MCF 10A (cell line): ENCODE results near the gene GSTA5. TPM values are rescaled to one million over a fixed set of nuclear protein-coding genes. Genes with fewer than 3 reads are reported as not detected.
"Not testable (repeated sequence)": the region's sequence is repeated elsewhere in the genome, so short reads cannot be mapped to it uniquely, and the experiment has no call there.

Experiments
- BruUV-seq: library from RNA; stranded (reverse); fragments of 400-500 nt; replicated peaks from 2 replicates; lab custom pipeline; 2021; lab: Mats Ljungman, UMichigan
- CTCF ChIA-PET: fragments of 300-600 bp; sonication (Branson Sonifier 250); formaldehyde crosslinking; extraction: SDS; loops from one replicate; lab custom pipeline; 2021; ENCODE audit warnings: antibody characterized with exemption, inconsistent platforms; lab: Yijun Ruan, JAX
- POLR2A ChIA-PET: fragments of 300-600, 350-650 bp; sonication (Branson Sonifier 250); formaldehyde crosslinking; extraction: SDS; loops from one replicate; lab custom pipeline; 2020; ENCODE audit warnings: antibody characterized with exemption, inconsistent platforms; lab: Yijun Ruan, JAX
- DNase-seq: peaks from one replicate; pipeline ENCODE4 v3.0.0-alpha.2; 2018; ENCODE audit not compliant: unreplicated experiment
- H3K27ac Mint-ChIP-seq: one replicate; pipeline ENCODE4 v1.8.0; 2022; ENCODE audit warnings: mild to moderate bottlenecking, low read depth, mixed read lengths; ENCODE audit not compliant: unreplicated experiment
- H3K27me3 Mint-ChIP-seq: one replicate; pipeline ENCODE4 v1.8.0; 2022; ENCODE audit warnings: mixed read lengths; ENCODE audit not compliant: insufficient read depth, unreplicated experiment
- H3K36me3 Mint-ChIP-seq: one replicate; pipeline ENCODE4 v1.8.0; 2022; ENCODE audit warnings: mild to moderate bottlenecking, moderate library complexity, mixed read lengths; ENCODE audit not compliant: insufficient read depth, unreplicated experiment
- H3K4me1 Mint-ChIP-seq: one replicate; pipeline ENCODE4 v1.8.0; 2022; ENCODE audit warnings: mixed read lengths; ENCODE audit not compliant: insufficient read depth, unreplicated experiment
- H3K4me3 Mint-ChIP-seq: one replicate; pipeline ENCODE4 v1.8.0; 2022; ENCODE audit warnings: mild to moderate bottlenecking, moderate library complexity, mixed read lengths; ENCODE audit not compliant: unreplicated experiment
- H3K9me3 Mint-ChIP-seq: one replicate; pipeline ENCODE4 v1.8.0; 2022; ENCODE audit warnings: mixed read lengths; ENCODE audit not compliant: unreplicated experiment
- CTCF ChIP-seq: fragments of 200-600 bp; IDR thresholded peaks from one replicate; pipeline ENCODE4 v1.8.0; 2022; ENCODE audit warnings: antibody characterized with exemption, mild to moderate bottlenecking; ENCODE audit not compliant: unreplicated experiment
- intact Hi-C: fragments of 100-400 bp; cut with micrococcal nuclease; formaldehyde crosslinking; loops from 2 replicates; pipeline ENCODE4 v1.14.1; 2022
- total RNA-seq: library from RNA; stranded (reverse); gene quantifications from 2 replicates; pipeline ENCODE4 v1.2.3, GENCODE V29; 2022

The GSTA5 gene
- total RNA-seq, 1 experiment from 2014 or later: not detected

DNA sequence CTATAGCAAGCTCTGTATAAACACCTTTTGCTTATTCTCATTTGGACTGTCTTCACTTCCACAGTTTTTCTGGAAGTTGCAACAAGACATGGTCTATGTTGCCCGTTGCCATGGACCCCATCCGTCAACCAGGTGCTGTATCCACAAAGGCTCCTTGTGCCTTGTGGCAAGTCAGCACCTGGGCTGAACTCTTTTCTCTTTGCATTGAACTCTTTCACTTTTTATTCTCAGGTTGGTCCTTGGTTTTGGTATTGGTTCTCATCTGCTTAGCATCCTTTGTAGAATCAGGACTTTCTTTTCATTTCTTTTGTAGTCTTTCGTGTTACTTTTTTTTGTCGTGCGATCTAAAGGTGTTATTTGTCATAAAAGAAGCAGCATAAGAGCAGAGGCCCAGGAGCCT is 32.0 kb downstream of the GSTA5 start:
- intact Hi-C loops: no loop called here
- Mint-ChIP-seq H3K4me1 (no peaks in the 10 kb centered on the region), H3K4me3 (no peak overlapping the region), H3K9me3 (no peaks in the 10 kb centered on the region), H3K27me3 (peaks cover 25% of the 10 kb centered on the region), H3K36me3 (no peaks in the 10 kb centered on the region), H3K27ac (no peak overlapping the region)
- no TSS peak for BruUV-seq
- CTCF ChIA-PET: interaction anchor here (0.6 kb wide), 1 partner anchor 95 kb away, joined by 3 read pairs; no protein-coding TSS in a partner anchor
- no peak for TF ChIP-seq CTCF
- POLR2A ChIA-PET: no interaction called here
- DNase-seq: no peak

DNA sequence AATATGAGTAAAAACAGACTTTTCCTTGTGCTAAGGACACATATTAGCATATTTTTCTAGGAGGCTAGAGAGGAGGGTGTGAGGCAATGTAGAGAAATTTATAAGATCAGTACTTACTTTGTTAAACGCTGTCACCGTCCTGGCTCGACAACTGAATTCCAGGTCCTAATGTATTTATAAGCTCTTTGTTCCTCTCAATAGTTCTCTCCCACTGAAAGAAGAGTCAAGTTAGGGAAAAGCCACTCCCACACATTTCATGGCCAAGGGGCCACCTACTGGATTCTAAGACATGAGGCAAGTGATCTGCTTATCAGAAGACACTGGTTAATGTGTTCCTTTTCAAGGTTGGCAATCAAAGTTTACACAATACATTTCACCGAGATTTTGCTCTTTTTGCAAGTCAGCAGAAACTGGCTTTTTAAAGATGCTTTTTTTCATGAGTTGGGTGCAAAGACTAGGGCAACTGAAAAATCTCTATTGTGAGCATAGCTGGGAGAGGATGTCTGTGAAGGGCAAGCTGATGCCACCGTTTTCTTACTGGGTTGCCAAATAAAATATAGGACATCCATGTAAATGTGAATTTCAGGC is 36.9 kb downstream of the GSTA5 start, which contains the start of gene GSTA1:
Gene GSTA1, minus strand, starts transcription at position 149 of the 588 bp plus-strand sequence. CDS start 4,549 bp downstream, outside the sequence.
- CTCF ChIA-PET, H3K9me3 Mint-ChIP-seq, H3K4me3 Mint-ChIP-seq, intact Hi-C loops, H3K36me3 Mint-ChIP-seq, BruUV-seq, H3K27ac Mint-ChIP-seq, DNase-seq, H3K4me1 Mint-ChIP-seq: not testable (repeated sequence)
- POLR2A ChIA-PET: interaction anchor here (1.1 kb wide), 1 partner anchor 25 kb away, joined by 3 read pairs; no protein-coding TSS in a partner anchor
- peaks cover 45% of the 10 kb centered on the region for H3K27me3 Mint-ChIP-seq

- Mint-ChIP-seq H3K4me1 (no peaks in the 10 kb centered on the region), H3K4me3 (no peak overlapping the region), H3K36me3 (no peaks in the 10 kb centered on the region), H3K27ac (no peak overlapping the region), H3K27me3 (peaks cover 38% of the 10 kb centered on the region), H3K9me3 (no peaks in the 10 kb centered on the region)
- TF ChIP-seq CTCF: no peak
- intact Hi-C loops: no loop called here
- no peak for DNase-seq
- BruUV-seq: no TSS peak
- ChIA-PET POLR2A (interaction anchor here (1.1 kb wide), 1 partner anchor 26 kb away, joined by 3 read pairs; no protein-coding TSS in a partner anchor), CTCF (no interaction called here)
These were observed 37.8 kb downstream of the GSTA5 start for GRCh38 chr6:52802806-52803205.

DNA sequence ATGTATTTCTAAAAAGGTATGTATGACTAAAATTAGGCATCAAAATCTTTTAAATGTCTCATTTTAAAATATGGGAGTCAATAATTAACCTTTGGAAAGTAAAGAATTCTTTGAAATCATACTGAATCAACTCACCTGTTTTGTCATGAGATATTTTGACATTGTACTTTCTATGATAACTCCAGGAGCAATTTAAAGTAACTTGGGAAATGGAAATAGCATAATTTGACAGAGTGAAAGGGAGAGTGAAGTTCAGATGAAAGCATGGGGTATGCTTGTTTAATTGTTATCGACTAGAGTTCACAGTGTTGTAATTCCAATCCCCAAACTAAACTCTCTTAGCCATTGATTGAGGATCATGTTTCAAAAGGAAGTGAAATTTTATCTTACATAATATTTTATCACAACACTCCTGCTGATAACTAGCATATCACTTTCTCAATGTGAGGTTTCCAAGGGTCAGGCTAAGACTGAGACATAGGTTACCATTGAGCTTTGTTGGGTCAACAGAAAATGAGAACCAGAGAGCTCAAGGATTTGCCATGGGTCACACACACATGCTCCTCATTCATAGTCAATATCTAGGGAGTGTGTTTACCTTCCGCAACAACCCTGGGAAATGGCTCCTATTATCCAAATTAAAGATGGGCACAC is 39.3 kb downstream of the GSTA5 start:
- intact Hi-C loops: no loop called here
- no peak for DNase-seq
- no peaks in the 10 kb centered on the region for H3K36me3 Mint-ChIP-seq
- POLR2A ChIA-PET: no interaction called here
- H3K27me3 Mint-ChIP-seq: peaks cover 36% of the 10 kb centered on the region
- no peak for TF ChIP-seq CTCF
- CTCF ChIA-PET: interaction anchor here (0.6 kb wide), 1 partner anchor 392 kb away, joined by 3 read pairs; no protein-coding TSS in a partner anchor
- no peak overlapping the region for H3K27ac Mint-ChIP-seq
- H3K4me1 Mint-ChIP-seq: no peaks in the 10 kb centered on the region
- no peak overlapping the region for H3K4me3 Mint-ChIP-seq
- no peaks in the 10 kb centered on the region for H3K9me3 Mint-ChIP-seq
- no TSS peak for BruUV-seq

DNA sequence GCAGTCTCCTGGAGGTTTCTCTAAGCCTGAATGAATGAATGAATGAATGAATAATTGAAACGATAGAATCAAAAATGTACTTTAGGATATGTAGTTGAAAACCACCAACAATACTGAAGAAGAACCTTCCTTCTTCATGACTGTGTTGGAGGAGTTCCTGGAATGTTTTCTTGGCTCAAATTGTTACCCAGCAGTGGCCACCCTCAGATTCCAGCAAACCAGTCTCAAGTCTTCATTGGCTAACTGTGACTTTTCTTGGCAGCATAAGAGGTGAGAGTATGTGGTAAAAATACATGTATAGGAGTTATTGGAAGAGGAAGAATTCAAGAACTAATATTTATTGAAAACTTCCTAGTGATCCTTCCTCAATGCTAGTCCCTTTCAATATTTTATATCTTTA is 41.3 kb downstream of the GSTA5 start:
- DNase-seq, BruUV-seq, CTCF ChIA-PET, H3K9me3 Mint-ChIP-seq, POLR2A ChIA-PET, H3K4me1 Mint-ChIP-seq, H3K27ac Mint-ChIP-seq, intact Hi-C loops, H3K36me3 Mint-ChIP-seq, H3K4me3 Mint-ChIP-seq: not testable (repeated sequence)
- peaks cover 26% of the 10 kb centered on the region for H3K27me3 Mint-ChIP-seq

- H3K27me3 Mint-ChIP-seq: peaks cover 14% of the 10 kb centered on the region
These were observed 46.2 kb downstream of the GSTA5 start for GRCh38 chr6:52794366-52794765.

More at GRCh38 chr6:52794366-52794765, 46.2 kb downstream of the GSTA5 start:
- H3K4me3 Mint-ChIP-seq, POLR2A ChIA-PET, BruUV-seq, DNase-seq, intact Hi-C loops, H3K4me1 Mint-ChIP-seq, H3K27ac Mint-ChIP-seq, H3K36me3 Mint-ChIP-seq: not testable (repeated sequence)
- CTCF ChIA-PET: interaction anchor here (0.6 kb wide), 1 partner anchor 76 kb away, joined by 5 read pairs; no protein-coding TSS in a partner anchor
- peaks cover 11% of the 10 kb centered on the region for H3K9me3 Mint-ChIP-seq
